Common myeloid progenitor, CD34-positive (primary cell): ENCODE measurements around the gene FOXP1. TPM values are rescaled to one million over a fixed set of nuclear protein-coding genes. Genes with fewer than 3 reads are reported as not detected.

Source experiments
- CTCF ChIA-PET: fragments of 350-600 bp; sonication (Branson Sonifier 250); formaldehyde crosslinking; loops from one replicate; lab custom pipeline; 2021; ENCODE audit warnings: antibody characterized with exemption; lab: Charles Lee
- POLR2A ChIA-PET: fragments of 350-600 bp; sonication (Branson Sonifier 250); formaldehyde crosslinking; loops from one replicate; lab custom pipeline; 2021; ENCODE audit warnings: antibody characterized with exemption; lab: Charles Lee
- DNase-seq, 3 donors: peaks; one replicate each; pipeline versions ENCODE4 v3.0.0 to v3.0.0-alpha.2; 2013
- H3K27ac ChIP-seq, 2 experiments: 1 replicate in 1 of 2; 2 replicates in 1 of 2; pipeline ENCODE4 v1.7.0; 2013; ENCODE audit warnings: inconsistent platforms in 2 of 2, low read length in 2 of 2, mild to moderate bottlenecking in 2 of 2, low read depth in 1 of 2, moderate library complexity in 1 of 2; ENCODE audit not compliant: severe bottlenecking in 2 of 2, insufficient read depth in 1 of 2, poor library complexity in 1 of 2
- H3K27me3 ChIP-seq, 5 experiments: replicated peaks in 2 of 5; 1 replicate in 3 of 5; 2 replicates in 2 of 5; pipeline versions ENCODE4 v1.6.1 to v1.7.0; 2013; ENCODE audit warnings: low read length in 4 of 5, mild to moderate bottlenecking in 2 of 5, moderate library complexity in 2 of 5, inconsistent platforms in 1 of 5; ENCODE audit not compliant: insufficient read depth in 5 of 5, control insufficient read depth in 4 of 5
- H3K36me3 ChIP-seq, 4 experiments: 1 replicate in 2 of 4; 2 replicates in 2 of 4; pipeline versions ENCODE4 v1.6.1 to v1.7.0; 2013; ENCODE audit warnings: low read length in 3 of 4, control low read depth in 1 of 4, mild to moderate bottlenecking in 1 of 4; ENCODE audit not compliant: control insufficient read depth in 4 of 4, insufficient read depth in 4 of 4
- H3K4me1 ChIP-seq, 4 experiments: 1 replicate in 3 of 4; 2 replicates in 1 of 4; pipeline versions ENCODE4 v1.6.1 to v1.7.1; 2013; ENCODE audit warnings: low read length in 3 of 4, mild to moderate bottlenecking in 3 of 4, control low read depth in 1 of 4, inconsistent platforms in 1 of 4, moderate library complexity in 1 of 4; ENCODE audit not compliant: control insufficient read depth in 4 of 4, insufficient read depth in 4 of 4; ENCODE audit errors: control extremely low read depth in 1 of 4
- H3K4me3 ChIP-seq, 7 experiments: 1 replicate in 4 of 7; 2 replicates in 3 of 7; pipeline versions ENCODE4 v1.5.1 to v1.7.0; 2013; ENCODE audit warnings: mild to moderate bottlenecking in 7 of 7, low read length in 6 of 7, moderate library complexity in 6 of 7, inconsistent platforms in 2 of 7, low read depth in 2 of 7, control low read depth in 1 of 7; ENCODE audit not compliant: insufficient read depth in 4 of 7, control insufficient read depth in 1 of 7; ENCODE audit errors: extremely low read depth in 1 of 7
- H3K9me3 ChIP-seq, 5 experiments: 1 replicate in 4 of 5; 2 replicates in 1 of 5; pipeline versions ENCODE4 v1.6.1 to v1.7.1; 2013; ENCODE audit warnings: low read length in 4 of 5, mild to moderate bottlenecking in 2 of 5, inconsistent platforms in 1 of 5, low read depth in 1 of 5, moderate library complexity in 1 of 5; ENCODE audit not compliant: control insufficient read depth in 4 of 5, insufficient read depth in 2 of 5; ENCODE audit errors: control extremely low read depth in 1 of 5
- WGBS: methylation state at CpG from one replicate; pipeline ENCODE4 v1.1.5; 2013; ENCODE audit not compliant: insufficient coverage; 5-methylcytosine and 5-hydroxymethylcytosine counted together
- polyA plus RNA-seq: library from polyadenylated mRNA; unstranded; fragments of 120-200 nt; gene quantifications from one replicate; pipeline ENCODE4 v1.2.1, GENCODE V29; 2013

The FOXP1 gene
- polyA plus RNA-seq = 66.8 TPM

DNA sequence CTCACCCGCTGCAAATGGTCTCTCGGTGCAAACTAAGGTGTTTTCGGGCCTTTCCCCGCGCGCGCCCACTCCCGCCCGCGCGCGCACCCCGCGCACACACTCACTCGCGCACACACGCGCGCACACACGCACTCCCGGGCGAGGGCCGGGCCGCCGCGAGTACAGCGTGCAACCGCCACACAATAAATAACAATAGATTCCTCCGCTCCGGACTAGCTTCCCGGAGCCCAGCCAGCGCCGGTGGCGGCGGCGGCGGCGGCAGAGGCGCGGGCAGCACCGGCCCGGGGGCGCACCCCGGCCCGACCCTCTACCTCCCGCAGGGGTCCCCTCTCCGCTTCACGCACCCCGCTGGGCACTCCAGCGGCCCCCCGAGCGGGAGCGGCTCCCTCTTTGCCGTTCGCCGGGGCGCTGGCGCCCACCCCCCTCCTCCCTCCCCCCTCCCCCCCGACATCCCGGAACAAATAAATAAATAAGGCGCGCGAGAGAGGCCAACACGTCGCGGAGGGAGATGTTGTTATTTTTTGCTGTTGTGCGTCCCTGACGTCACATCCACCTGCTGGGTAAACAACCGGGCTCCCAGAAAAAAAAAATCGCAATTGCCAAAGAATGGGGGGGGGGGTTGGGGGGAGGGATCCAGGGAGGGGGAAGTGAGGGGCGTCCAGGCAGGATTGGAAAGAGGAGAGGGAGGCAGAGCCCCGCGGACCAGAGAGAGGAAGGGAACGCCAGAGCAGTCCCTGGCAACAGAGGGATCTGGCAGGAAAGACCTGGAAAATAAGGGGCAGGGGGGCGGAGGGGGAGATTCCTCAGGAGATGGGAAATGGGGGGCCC is at the start of gene FOXP1:
Gene FOXP1, minus strand, starts transcription at position 163 of the 828 bp plus-strand sequence. CDS start 385,347 bp downstream, outside the sequence.
- WGBS = 0% methylated on average over 31 of the region's 75 CpGs
- peak within 1 kb of the TSS; percentile 93 to 95 for H3K27ac ChIP-seq
- no peaks in the 10 kb centered on the region for H3K9me3 ChIP-seq
- H3K4me3 ChIP-seq = peak within 1 kb of the TSS; percentile 85 to 99 (median 95)
- peak; percentile 90 to 94 (median 94) for DNase-seq
- CTCF ChIA-PET = interaction anchor here (0.9 to 2.7 kb wide), 4 partner anchors 109 to 227 kb away, joined by 3 to 7 read pairs (median 4); no protein-coding TSS in a partner anchor
- peaks cover 22 to 43% (median 38%) of the 10 kb centered on the region in 4 experiments for H3K4me1 ChIP-seq
- H3K36me3 ChIP-seq = no peaks in the 10 kb centered on the region
- POLR2A ChIA-PET = interaction anchor here (0.6 to 3.0 kb wide), 9 partner anchors 41 to 520 kb away, joined by 3 to 11 read pairs (median 3); no protein-coding TSS in a partner anchor
- H3K27me3 ChIP-seq = no peaks in the 10 kb centered on the region

DNA sequence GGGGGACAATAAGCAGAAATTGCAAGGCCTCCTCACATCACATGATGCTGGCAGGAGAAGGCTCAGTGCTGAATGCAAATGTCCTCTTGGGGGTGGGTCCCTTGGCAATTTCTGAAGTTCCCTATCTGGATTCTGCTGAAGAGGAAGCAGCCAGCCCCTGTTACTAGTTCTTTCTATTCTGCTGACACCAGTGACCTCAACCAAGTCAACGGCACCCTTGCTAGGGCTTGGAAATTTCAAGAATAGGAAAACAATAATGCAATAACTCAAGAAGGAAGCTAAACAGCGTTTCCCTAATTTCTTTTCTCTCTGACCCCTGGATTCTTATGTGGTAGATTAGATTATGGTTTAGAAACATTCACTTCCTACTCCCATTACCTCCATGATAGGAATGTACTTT is 46.2 kb upstream of the FOXP1 start:
- no peak overlapping the region for H3K4me3 ChIP-seq
- CTCF ChIA-PET = no interaction called here
- POLR2A ChIA-PET = no interaction called here
- WGBS = no CpG with 5 or more reads among the region's 2 CpGs
- no peaks in the 10 kb centered on the region for H3K36me3 ChIP-seq
- DNase-seq = peak; percentile 8 to 76 (median 66)
- peaks cover 0 to 12% (median 5%) of the 10 kb centered on the region in 4 experiments for H3K4me1 ChIP-seq
- H3K27ac ChIP-seq = no peak overlapping the region
- peaks cover 0 to 1% (median 0%) of the 10 kb centered on the region in 5 experiments for H3K9me3 ChIP-seq
- no peaks in the 10 kb centered on the region for H3K27me3 ChIP-seq

DNA sequence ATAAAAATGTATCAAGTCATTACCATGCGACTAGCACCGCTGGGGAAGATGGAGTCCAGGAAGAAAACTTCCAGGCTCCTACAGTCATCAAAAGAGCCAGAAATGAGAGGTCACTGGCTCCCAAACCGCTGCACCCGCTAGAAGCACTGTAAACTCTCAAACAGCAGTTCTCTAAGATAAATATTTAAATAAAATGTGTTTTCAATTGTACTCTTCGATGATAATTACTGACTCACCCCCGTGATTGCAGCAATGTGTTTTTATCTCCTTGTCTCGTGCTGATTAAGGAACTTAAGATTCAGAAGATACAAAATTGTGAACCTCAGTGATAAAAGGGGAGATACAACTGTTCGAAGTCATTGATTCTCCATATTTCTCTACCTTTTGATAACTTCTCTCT is 45.8 kb upstream of the FOXP1 start:
- POLR2A ChIA-PET = no interaction called here
- no peak overlapping the region for H3K4me3 ChIP-seq

DNA sequence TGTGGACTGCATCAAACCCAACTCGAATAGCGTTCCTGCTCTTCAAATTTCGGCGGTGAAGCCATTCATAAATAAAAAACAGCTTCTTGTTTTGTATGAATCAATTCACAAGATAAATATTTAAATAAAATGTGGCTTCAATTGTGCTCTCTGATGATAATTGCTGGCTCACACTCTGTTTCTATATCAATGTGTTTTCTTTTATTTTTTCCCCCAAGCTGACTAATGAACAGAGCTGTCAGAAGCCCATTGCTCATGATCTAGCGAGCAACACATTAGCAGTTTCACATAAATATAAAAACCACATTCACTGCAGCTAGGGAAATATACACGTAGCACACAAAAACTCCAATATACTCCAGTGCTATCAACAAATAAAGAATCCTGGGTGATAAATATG is 45.0 kb upstream of the FOXP1 start:
- Histone ChIP-seq H3K27me3 (no peaks in the 10 kb centered on the region), H3K27ac (no peak overlapping the region), H3K36me3 (no peaks in the 10 kb centered on the region), H3K9me3 (peaks cover 0 to 1% (median 0%) of the 10 kb centered on the region in 5 experiments), H3K4me1 (peaks cover 0 to 12% (median 5%) of the 10 kb centered on the region in 4 experiments), H3K4me3 (no peak overlapping the region)
- peak in 1 of 3 donors; percentile 8 for DNase-seq
- WGBS = 83% methylated on average over 1 of the region's 6 CpGs
- POLR2A ChIA-PET = no interaction called here
- CTCF ChIA-PET = interaction anchor here (1.0 kb wide), 1 partner anchor 11 kb away, joined by 3 read pairs; no protein-coding TSS in a partner anchor

More for the DNA sequence above, 45.8 kb upstream of the FOXP1 start:
- 100% methylated on average over 2 of the region's 8 CpGs for WGBS
- H3K9me3 ChIP-seq = peaks cover 0 to 1% (median 0%) of the 10 kb centered on the region in 5 experiments
- no peak overlapping the region for H3K27ac ChIP-seq
- H3K4me1 ChIP-seq = peaks cover 0 to 12% (median 5%) of the 10 kb centered on the region in 4 experiments
- no peaks in the 10 kb centered on the region for H3K36me3 ChIP-seq
- CTCF ChIA-PET = no interaction called here
- no peaks in the 10 kb centered on the region for H3K27me3 ChIP-seq
- peak in 1 of 3 donors; percentile 39 for DNase-seq

DNA sequence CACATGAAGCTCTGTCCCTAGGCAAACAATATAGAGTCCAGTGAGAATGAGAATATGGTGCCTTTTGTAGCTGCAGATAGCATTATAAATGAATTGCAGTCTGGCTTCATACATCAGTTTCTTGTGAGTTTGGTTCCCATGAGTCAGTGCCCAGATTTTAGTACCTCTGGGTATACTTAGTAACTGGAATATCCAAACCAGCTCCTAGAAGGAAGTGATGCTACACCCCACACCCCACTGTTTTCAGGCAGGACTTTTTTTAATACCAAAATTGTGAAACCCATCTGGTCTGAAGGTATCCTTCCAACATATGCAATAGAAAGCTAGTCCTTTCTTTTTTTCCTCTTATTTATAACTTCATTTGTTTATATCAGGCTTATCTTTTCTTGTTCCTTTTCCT is 42.1 kb upstream of the FOXP1 start:
- ChIA-PET POLR2A (no interaction called here), CTCF (no interaction called here)
- DNase-seq = no peak
- Histone ChIP-seq H3K27me3 (no peaks in the 10 kb centered on the region), H3K4me1 (peaks cover 0 to 12% (median 5%) of the 10 kb centered on the region in 4 experiments), H3K4me3 (no peak overlapping the region), H3K36me3 (no peaks in the 10 kb centered on the region), H3K27ac (no peak overlapping the region), H3K9me3 (peaks cover 0 to 1% (median 0%) of the 10 kb centered on the region in 5 experiments)

DNA sequence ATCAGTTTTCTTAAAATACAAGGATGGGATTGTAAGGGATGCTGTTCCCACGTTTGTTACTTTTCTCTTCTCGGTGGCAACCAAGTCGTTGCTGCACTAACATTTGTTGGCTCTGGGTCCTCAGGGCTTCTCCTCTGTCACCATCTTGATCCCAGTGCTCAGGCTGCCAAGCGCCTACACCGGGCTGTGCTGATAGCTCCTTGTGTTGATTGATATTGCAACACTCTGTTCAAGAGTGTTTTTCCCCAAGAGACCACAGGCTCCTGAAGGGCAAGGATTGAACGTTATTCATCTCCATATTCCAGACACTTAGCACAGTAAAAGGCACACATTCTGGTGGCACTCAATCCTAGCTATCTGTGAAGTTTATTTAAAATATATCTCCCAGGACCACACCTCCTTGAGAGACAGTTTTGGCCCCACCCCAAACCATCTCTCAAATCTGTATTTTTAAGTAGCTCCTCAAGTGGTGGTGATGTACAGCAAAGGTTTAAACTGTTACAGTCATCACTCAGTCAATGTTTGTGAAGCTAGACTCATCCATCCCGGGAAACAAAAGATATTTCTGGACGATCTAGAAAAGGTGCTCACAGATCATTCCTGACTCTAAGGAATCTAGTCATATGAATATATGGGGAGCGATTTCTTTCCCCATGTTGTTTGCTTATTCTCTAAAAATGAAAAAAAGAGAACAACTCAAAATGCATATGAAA is 38.5 kb upstream of the FOXP1 start:
- H3K27ac ChIP-seq = no peak overlapping the region
- H3K4me1 ChIP-seq = no peaks in the 10 kb centered on the region
- H3K9me3 ChIP-seq = peaks cover 0 to 1% (median 0%) of the 10 kb centered on the region in 5 experiments
- ChIA-PET POLR2A (no interaction called here), CTCF (interaction anchor here (1.2 kb wide), 1 partner anchor 18 kb away, joined by 3 read pairs; no protein-coding TSS in a partner anchor)
- H3K4me3 ChIP-seq = no peak overlapping the region
- 95% methylated on average over 6 of the region's 9 CpGs for WGBS
- no peaks in the 10 kb centered on the region for H3K36me3 ChIP-seq
- DNase-seq = no peak
- no peaks in the 10 kb centered on the region for H3K27me3 ChIP-seq
